Left lung (tissue), 10 donors: ENCODE data around the gene ANO1. TPM values are rescaled to one million over a fixed set of nuclear protein-coding genes. Genes with fewer than 3 reads are reported as not detected.

Source experiments
- ATAC-seq: fragments of 200-7000 bp; cut with Tn5 transposase; one replicate; pipeline ENCODE4 v1.9.1; 2020; ENCODE audit warnings: moderate library complexity
- DNase-seq, 4 donors: peaks; one replicate each; pipeline ENCODE4 v3.0.0-alpha.2; 2013 to 2020
- H3K27ac ChIP-seq, 2 donors: fragments of 200-600 bp; sonication (generic) in 1 of 2; one replicate each; pipeline versions ENCODE4 v1.5.0 to v1.8.0; 2020 to 2021
- H3K27me3 ChIP-seq, 2 donors: fragments of 200-600 bp; sonication (generic) in 1 of 2; one replicate each; pipeline versions ENCODE4 v1.5.0 to v1.8.0; 2020 to 2021
- H3K36me3 ChIP-seq, 2 donors: fragments of 200-600 bp; sonication (generic) in 1 of 2; one replicate each; pipeline versions ENCODE4 v1.5.0 to v1.8.0; 2020 to 2021
- H3K4me1 ChIP-seq, 2 donors: fragments of 200-600 bp; one replicate each; pipeline ENCODE4 v1.8.0; 2021
- H3K4me3 ChIP-seq, 2 donors: fragments of 200-600 bp; sonication (generic) in 1 of 2; one replicate each; pipeline versions ENCODE4 v1.5.0 to v1.8.0; 2020 to 2021; ENCODE audit warnings: mild to moderate bottlenecking in 1 of 2
- H3K9me3 ChIP-seq, 2 donors: fragments of 200-600 bp; sonication (generic) in 1 of 2; one replicate each; pipeline versions ENCODE4 v1.5.0 to v1.8.0; 2020 to 2021
- CTCF ChIP-seq, 2 donors: fragments of 200-600 bp; sonication (generic) in 1 of 2; IDR thresholded peaks; one replicate each; pipeline versions ENCODE4 v1.5.0 to v1.8.0; 2021; ENCODE audit warnings: antibody characterized with exemption in 2 of 2
- intact Hi-C, 2 donors: fragments of 100-400 bp; cut with DNase I; formaldehyde crosslinking; loops; one replicate each; pipeline versions ENCODE4 v1.11.2 to v1.14.2; 2022
- polyA plus RNA-seq, 6 donors: library from polyadenylated mRNA; unstranded; fragments of 120-200 nt; gene quantifications; one replicate each; pipeline ENCODE4 v1.2.1, GENCODE V29; 2013; ENCODE audit not compliant: insufficient read length in 6 of 6
- total RNA-seq, 2 donors: library from RNA; stranded (reverse); fragmentation: NEBNext Ultra II Directional; extraction: Animal tissue kit (Norgen Biotek cat#: 25700); gene quantifications; one replicate each; pipeline ENCODE4 v1.2.1, GENCODE V29; 2021
- donor health status: DM: no; HTN: yes; CAD: no.
- donor health status: DM: no; HTN: no; CAD: no.

The ANO1 gene
- total and polyA plus RNA-seq, 8 donors = 4.9 to 13.2 (median 7.0) TPM

DNA sequence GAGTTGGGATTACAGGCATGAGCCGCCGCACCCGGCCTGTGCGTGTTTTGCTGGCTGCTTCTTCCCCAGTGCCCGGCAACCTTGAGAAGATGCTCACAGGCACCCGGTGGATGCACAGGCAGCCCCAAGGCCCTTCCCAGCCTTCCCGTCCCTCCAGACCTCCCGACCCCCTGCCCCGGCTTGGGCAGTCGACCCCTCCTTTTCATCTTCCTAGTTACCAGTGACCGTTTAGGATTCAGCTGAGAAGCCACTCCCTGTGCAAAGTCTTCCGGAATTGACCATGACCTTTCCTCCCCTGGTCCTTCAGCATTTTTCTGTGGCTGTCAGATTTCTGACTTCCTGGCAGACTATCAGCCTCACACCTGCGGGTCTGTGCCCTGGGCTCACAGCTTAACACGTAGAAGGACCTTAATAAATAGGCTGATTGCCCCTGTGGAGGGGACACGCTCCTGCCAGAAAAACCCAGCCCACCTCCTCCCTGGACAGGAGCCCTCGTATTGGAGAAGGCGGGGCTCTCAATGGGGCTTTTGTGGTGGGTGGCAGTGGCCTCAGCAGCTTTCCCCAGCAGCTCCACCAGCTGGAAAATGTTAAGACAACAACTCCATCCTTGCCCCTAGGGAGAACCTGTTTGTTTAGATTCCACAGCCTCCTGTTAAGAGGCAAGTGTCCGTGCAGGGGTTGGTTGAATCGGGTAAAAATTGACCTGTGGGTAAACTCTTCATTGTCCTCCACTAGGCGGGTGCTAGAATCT, 10.4 kb upstream of the ANO1 start:
- Histone ChIP-seq H3K27ac (no peak overlapping the region), H3K36me3 (no peaks in the 10 kb centered on the region), H3K27me3 (peaks cover 0 to 87% of the 10 kb centered on the region in 2 donors), H3K9me3 (no peaks in the 10 kb centered on the region), H3K4me3 (no peak overlapping the region), H3K4me1 (no peaks in the 10 kb centered on the region)
- TF ChIP-seq CTCF (IDR thresholded peaks at IDR 0.05) = no peak
- intact Hi-C loops = no loop called here
- ATAC-seq = no peak
- DNase-seq = peak in 1 of 4 donors; percentile 65

DNA sequence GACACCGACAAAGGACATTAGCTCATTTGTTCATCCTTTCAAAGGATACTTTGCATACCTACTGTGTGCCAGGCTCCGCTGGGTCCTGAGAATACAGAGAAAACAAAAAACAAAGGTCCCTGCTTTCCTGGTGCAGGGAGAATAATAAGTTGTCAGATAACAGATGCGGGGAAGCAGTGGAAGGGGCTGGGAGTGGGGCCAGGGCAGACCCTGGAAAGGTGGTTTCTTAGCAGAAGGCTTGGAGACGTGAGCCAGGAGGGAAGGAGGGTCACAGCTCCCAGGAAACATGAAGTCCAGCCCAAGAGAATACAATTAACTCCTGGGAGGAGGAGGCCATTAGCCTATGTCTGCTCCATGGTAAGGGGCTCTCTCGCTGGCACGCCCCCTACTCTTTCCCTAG, 9.8 kb upstream of the ANO1 start:
- intact Hi-C loops = no loop called here
- DNase-seq = peak in 1 of 4 donors; percentile 15
- Histone ChIP-seq H3K27ac (no peak overlapping the region), H3K9me3 (no peaks in the 10 kb centered on the region), H3K36me3 (no peaks in the 10 kb centered on the region), H3K27me3 (peaks cover 0 to 87% of the 10 kb centered on the region in 2 donors), H3K4me1 (no peaks in the 10 kb centered on the region), H3K4me3 (no peak overlapping the region)
- TF ChIP-seq CTCF (IDR thresholded peaks at IDR 0.05) = no peak
- ATAC-seq = no peak

GRCh38 chr11:70068950-70069349, 9.2 kb upstream of the ANO1 start:
- no peak for TF ChIP-seq CTCF (IDR thresholded peaks at IDR 0.05)
- no peaks in the 10 kb centered on the region for H3K36me3 ChIP-seq
- H3K27me3 ChIP-seq = peaks cover 0 to 90% of the 10 kb centered on the region in 2 donors
- H3K9me3 ChIP-seq = no peaks in the 10 kb centered on the region
- H3K4me3 ChIP-seq = no peak overlapping the region
- no peak for ATAC-seq
- H3K4me1 ChIP-seq = no peaks in the 10 kb centered on the region
- peak in 1 of 4 donors; percentile 13 for DNase-seq
- H3K27ac ChIP-seq = no peak overlapping the region
- intact Hi-C loops = no loop called here

DNA sequence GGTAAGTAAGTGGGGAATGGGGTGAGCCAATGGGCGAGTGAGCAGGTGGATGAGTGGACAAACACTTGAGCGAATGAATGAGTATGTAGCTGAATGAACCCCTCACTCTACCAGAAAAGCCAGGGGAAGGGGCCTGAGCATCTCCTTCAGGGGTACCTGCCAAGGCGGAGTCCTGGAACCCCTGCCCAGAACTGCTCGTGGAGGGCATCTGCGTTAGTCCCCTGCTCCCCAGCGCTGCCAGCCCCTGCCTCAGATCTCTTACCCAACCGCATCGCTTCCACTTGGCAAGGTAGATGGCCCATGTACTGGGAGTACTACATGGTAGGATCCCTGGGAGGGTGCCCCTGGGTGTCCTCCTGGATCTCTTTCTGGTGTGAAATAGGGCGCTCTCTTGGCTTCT, 7.4 kb upstream of the ANO1 start:
- DNase-seq = peak in 1 of 4 donors; percentile 53
- Histone ChIP-seq H3K4me1 (no peaks in the 10 kb centered on the region), H3K27ac (no peak overlapping the region), H3K27me3 (peaks cover 0 to 93% of the 10 kb centered on the region in 2 donors), H3K36me3 (no peaks in the 10 kb centered on the region), H3K4me3 (no peak overlapping the region), H3K9me3 (no peaks in the 10 kb centered on the region)
- intact Hi-C loops = no loop called here
- ATAC-seq = no peak
- no peak for TF ChIP-seq CTCF (IDR thresholded peaks at IDR 0.05)

- TF ChIP-seq CTCF (IDR thresholded peaks at IDR 0.05) = no peak
- intact Hi-C loops = no loop called here
- H3K9me3 ChIP-seq = no peaks in the 10 kb centered on the region
- H3K4me3 ChIP-seq = no peak overlapping the region
- no peaks in the 10 kb centered on the region for H3K36me3 ChIP-seq
- H3K4me1 ChIP-seq = no peaks in the 10 kb centered on the region
- H3K27me3 ChIP-seq = peaks cover 0 to 96% of the 10 kb centered on the region in 2 donors
- H3K27ac ChIP-seq = no peak overlapping the region
- peak in 1 of 4 donors; percentile 33 for DNase-seq
- ATAC-seq = no peak
Measured at GRCh38 chr11:70071996-70072395, 6.1 kb upstream of the ANO1 start.
